ENCODE measurements around the gene PRKG2.

GRCh38 chr4:81165861-81166430, 49.1 kb downstream of the PRKG2 start:
- TF ChIP-seq POLR2A (IDR thresholded peaks at IDR 0.05) = no peak
- TF ChIP-seq, protein P1, sequence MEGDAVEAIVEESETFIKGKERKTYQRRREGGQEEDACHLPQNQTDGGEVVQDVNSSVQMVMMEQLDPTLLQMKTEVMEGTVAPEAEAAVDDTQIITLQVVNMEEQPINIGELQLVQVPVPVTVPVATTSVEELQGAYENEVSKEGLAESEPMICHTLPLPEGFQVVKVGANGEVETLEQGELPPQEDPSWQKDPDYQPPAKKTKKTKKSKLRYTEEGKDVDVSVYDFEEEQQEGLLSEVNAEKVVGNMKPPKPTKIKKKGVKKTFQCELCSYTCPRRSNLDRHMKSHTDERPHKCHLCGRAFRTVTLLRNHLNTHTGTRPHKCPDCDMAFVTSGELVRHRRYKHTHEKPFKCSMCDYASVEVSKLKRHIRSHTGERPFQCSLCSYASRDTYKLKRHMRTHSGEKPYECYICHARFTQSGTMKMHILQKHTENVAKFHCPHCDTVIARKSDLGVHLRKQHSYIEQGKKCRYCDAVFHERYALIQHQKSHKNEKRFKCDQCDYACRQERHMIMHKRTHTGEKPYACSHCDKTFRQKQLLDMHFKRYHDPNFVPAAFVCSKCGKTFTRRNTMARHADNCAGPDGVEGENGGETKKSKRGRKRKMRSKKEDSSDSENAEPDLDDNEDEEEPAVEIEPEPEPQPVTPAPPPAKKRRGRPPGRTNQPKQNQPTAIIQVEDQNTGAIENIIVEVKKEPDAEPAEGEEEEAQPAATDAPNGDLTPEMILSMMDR (IDR thresholded peaks at IDR 0.05) = no peak
